HL-60 (cell line): ENCODE results near the gene PARVB.

Source experiments
- CTCF ChIP-seq: IDR thresholded peaks from one replicate; pipeline ENCODE4 v1.5.1; 2011; ENCODE audit warnings: low read length, control low read depth, inconsistent platforms; ENCODE audit not compliant: insufficient read depth
- GABPA ChIP-seq: IDR thresholded peaks from 2 replicates; pipeline ENCODE4 v1.6.1; 2012; ENCODE audit warnings: low read depth

DNA sequence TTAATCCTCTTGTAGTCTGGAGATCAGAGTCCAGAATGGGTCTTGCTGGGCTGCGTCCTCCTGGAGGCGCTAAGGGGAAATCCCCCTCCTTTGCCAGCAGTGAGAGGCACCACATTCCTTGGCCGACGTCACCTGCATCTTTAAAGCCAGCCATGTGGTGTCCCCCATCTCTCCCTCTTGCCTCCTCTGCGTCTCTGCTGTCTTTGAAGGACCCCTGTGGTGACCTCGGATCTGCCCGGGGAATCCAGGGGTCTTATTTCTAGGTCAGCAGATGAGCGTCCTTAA is 27.2 kb upstream of the PARVB start:
- no peak for TF ChIP-seq CTCF
- no peak for TF ChIP-seq GABPA
